Measurements from ENCODE around the gene ODF2L. TPM values are rescaled to one million over a fixed set of nuclear protein-coding genes. Genes with fewer than 3 reads are reported as not detected.

The ODF2L gene
- total RNA-seq = 28.6 and 48.1 TPM in 2 replicates

- DNase-seq (ENCODE audit: low read depth, low spot score) = peak; percentile 43
Observed at GRCh38 chr1:86395751-86396497, at the start of gene ODF2L. ODF2L (minus strand) TSS chr1:86396323; CDS start chr1:86387027, 9,296 bp downstream.

DNA sequence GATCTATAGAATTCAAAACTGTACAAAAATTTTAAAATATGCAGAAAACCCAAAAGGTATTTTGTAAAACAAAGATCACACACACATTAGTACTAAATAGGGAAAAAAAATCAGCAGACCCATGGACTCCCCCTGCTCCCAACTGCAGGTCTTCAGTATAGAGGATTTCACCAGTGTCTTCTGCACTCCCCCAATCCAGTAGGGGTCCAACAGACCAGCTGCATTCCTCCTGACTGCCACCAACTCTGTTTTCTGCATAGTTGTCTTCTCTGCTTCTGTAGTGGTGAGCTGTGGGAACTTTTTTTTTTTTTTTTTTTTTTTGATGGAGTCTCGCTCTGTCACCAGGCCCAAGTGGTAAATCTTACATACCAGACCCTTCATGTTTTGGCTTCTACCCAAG is 49.8 kb upstream of the ODF2L start:
- DNase-seq (ENCODE audit: low read depth, low spot score) = no peak

DNA sequence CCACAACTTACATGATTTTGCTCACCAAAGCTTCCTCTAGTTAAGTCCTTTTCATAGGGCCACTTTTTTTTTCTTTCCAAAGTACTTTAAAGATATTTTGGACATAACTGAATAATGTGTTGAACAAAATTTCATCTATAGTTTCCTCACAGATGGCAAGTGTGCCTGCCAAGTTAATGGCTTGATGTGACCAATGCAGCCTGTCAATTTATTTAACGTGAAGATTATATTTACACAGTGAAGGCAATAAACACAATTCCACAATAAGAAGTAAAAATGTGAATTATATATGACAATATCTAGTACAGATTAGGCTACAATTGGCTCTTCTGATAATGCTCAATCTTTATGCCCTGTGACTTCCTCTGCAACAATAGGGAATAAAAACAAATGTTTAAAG is 45.9 kb upstream of the ODF2L start:
- no peak for DNase-seq (ENCODE audit: low read depth, low spot score)

DNA sequence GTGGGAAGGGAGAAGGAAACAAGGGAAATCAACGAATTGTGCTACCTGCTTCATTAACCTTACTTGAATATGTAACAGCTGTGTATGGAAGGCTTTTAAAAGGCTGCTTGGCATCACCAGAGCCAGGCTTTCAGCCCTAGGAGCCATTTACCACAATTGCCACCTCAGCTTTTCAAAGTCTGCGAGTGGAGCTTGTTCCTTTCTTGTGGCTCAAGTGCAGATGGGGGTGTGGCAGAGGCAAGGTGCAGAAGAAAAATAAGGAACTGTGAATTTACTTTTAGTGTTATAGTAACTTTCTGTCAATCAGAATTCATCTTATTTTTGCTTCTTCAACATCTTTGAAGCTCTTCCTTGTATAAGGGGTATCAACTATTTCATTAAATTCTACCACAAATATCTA is 45.5 kb upstream of the ODF2L start:
- DNase-seq (ENCODE audit: low read depth, low spot score) = no peak

- no peak for DNase-seq (ENCODE audit: low read depth, low spot score)
Observed at GRCh38 chr1:86436041-86436440, 39.9 kb upstream of the ODF2L start.

- DNase-seq (ENCODE audit: low read depth, low spot score) = no peak
Observed at GRCh38 chr1:86435327-86435726, 39.2 kb upstream of the ODF2L start.

GRCh38 chr1:86434059-86434458 is 37.9 kb upstream of the ODF2L start:
- DNase-seq (ENCODE audit: low read depth, low spot score) = no peak

DNA sequence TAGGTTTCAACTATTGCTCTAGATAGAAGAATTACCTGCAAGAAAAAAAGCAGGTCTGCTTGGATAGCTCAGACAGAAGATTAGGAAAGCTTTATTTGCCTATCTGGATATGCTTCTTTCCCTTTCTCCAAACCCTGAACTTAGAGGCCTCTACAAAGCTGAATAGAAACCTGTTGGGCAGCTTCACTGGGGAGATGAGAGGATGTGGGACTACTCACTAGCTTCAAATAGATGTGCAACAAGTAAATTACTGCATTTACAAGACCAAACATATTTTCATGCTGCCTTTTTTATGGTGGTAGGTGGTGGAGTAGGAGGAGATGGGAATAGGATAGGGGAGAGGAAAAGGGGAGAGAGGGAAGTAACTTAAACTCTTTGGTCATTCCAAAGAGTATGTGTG is 34.3 kb upstream of the ODF2L start:
- DNase-seq (ENCODE audit: low read depth, low spot score) = no peak

- DNase-seq (ENCODE audit: low read depth, low spot score) = peak; percentile 76
Observed at GRCh38 chr1:86429835-86430234, 33.7 kb upstream of the ODF2L start.

DNA sequence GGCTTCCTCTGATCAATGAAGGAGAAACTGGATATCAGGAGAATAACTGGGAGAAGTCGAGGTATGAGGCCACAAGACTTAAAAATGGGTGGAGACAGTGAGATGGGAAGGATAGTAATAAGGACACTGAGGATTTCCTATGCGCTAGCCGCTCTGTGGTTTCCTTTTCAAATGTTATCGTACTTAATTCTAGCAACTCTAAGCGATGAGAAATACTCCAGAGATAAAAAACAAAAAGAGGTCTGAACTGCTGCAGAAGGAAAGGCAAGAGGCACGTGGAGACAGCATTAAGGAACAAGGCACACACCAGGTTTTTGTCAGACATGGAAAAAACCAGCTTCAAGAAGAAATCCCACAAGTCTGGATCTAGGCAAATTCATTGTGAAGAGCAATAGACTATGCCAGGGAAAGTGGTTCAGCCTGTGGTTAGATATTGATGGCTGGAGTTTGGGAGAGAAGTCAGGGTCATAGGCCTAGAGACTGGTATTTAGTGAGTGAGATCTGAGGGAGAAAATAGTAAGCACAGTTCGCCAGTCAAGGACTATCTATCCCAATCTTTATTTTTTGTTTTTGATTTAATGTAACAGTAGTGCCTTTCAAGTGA is 33.1 kb upstream of the ODF2L start:
- DNase-seq (ENCODE audit: low read depth, low spot score) = no peak

DNA sequence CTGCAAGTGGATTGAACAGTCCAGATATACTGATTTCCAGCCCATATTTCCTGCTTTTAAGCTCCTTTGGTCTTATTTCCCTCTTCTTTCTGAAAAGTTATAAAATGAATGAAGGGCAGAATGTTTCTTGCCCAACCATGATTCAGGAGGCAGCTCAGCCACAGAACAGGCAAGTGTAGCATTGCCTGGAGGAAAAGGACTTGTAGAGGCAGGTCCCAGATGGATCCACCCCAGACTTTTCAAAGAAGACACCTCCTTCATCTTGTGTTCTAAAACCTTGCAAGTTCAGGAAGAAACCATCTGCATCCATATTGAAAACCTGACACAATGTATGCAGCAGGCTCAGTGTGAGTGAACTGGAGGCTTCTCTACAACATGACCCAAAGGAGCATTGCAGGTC is 27.8 kb upstream of the ODF2L start, which contains the start of gene CLCA2:
Gene CLCA2, plus strand, starts transcription at position 299 of the 400 bp plus-strand sequence. Its CDS starts 77 bp downstream, at position 376.
- DNase-seq (ENCODE audit: low read depth, low spot score) = no peak

- no peak for DNase-seq (ENCODE audit: low read depth, low spot score)
Observed at GRCh38 chr1:86423473-86423872, 27.4 kb upstream of the ODF2L start.

DNA sequence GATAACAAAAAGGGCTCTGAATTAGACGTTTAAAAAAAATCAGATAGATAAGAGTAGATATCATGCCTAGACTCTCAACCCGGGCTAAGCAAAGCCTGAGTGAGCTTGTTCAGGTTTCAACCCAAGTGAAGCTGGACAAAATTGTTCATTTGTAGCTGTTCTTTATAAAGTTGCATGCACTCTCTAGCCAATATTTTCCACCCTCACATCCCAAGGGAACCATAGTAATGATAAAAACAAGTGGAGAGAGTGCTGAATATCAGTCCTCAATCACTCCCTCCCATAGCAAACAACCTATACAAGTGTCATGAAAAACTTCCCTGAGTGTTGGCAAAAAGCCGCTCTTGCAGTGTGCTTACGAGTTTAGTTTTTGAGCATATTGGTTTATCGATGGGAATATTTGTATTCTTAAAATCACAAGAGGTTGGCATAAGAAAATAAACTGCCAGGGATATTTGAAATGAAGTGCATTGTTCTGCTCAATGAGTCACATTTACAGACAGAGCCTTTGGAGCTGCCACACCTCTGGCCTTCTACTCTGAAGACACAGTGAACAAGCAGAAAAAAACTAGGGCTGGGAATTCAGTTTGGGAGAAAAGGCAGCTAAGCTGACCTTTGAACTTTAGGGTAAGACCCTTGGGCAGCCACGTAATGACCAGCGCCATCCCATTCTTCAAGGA is 25.6 kb upstream of the ODF2L start:
- DNase-seq (ENCODE audit: low read depth, low spot score) = peak; percentile 24

GRCh38 chr1:86419277-86419903 is 23.3 kb upstream of the ODF2L start:
- no peak for DNase-seq (ENCODE audit: low read depth, low spot score)

DNA sequence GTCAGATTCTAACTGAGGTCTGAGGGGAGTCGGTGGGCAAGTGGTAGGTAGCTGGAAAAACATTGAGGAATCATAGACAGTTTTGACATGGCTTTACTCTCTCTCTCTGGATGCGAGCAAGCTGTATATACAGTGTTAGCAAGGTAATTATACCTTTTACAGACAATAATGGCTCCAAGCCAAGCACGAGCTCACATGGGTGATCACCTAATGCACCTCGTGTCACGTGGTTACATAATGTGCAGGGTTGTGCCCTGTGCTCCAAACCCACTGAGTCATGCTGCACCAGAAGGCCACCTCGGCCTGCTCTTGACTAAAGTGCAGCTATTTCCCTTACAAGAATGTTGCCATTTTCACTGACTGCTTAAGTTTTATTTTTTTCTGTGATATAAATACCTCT is 20.2 kb upstream of the ODF2L start:
- no peak for DNase-seq (ENCODE audit: low read depth, low spot score)

GRCh38 chr1:86410879-86411278 is 14.8 kb upstream of the ODF2L start:
- no peak for DNase-seq (ENCODE audit: low read depth, low spot score)

DNA sequence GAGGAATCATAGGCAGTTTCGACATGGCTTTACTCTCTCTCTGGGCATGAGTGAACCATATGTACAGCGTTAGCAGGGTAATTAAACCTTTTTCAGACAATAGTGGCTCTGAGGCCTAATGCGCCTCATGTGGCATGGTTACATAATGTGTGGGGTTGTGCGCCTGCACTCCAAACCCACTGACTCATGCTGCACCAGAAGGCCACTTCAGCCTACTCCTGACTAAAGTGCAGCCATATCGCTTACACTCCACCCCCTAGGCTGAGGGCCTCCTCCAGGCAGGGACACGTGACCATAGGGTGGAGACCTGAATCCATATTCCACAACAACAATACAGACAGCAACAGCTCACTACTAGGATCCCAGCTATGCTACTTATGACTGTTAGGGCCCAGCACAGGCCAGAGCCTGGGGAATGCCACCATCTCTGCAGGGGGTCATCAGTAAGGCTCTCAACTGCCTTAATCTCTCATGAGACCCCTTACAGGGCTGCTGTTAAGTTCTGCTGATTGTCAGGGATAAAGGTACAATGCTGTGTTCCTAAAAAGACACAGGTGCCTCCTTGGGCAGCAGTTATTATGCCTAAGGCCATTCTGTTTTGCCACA is 13.4 kb upstream of the ODF2L start:
- DNase-seq (ENCODE audit: low read depth, low spot score) = no peak

- no peak for DNase-seq (ENCODE audit: low read depth, low spot score)
Observed at GRCh38 chr1:86396498-86396890, 371 bp upstream of the ODF2L start.

DNA sequence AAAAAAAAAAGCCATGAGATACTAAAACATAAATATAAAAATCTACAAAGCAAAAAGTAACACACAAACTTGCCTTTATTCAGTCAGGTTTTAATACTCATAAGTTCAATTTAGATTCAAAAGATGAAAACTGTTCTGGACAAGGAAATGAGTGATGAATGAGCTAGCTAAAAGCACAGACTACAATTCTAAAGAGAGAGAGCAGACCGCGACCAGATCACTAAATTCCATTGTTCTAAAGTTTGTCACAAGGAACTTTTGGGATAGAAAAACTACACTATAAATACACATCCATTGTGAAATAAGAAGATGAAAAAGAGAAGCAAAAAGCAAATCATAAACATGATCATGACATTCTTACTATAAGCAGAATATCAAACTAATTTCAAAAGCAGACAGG is 1.7 kb downstream of the ODF2L start:
- no peak for DNase-seq (ENCODE audit: low read depth, low spot score)

DNA sequence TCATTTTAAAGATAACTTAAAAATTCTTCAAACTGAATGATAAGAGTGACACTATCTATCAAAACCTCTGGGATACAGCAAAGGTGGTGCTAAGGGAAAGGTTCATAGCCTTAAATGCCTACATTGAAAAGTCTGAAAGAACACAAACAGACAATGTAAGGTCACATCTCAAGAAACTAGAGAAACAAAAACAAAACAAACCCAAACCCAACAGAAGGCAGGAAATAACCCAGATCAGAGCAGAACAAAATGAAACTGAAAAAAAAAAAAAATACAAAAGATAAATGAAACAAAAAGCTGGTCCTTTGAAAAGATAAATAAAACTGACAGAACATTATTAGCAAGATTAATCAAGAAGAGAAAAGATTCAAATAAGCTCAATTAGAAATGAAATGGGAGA is 6.8 kb downstream of the ODF2L start:
- no peak for DNase-seq (ENCODE audit: low read depth, low spot score)

- DNase-seq (ENCODE audit: low read depth, low spot score) = no peak
Observed at GRCh38 chr1:86388777-86389176, 7.3 kb downstream of the ODF2L start.
